ENCODE results near the gene RASAL1.

DNA sequence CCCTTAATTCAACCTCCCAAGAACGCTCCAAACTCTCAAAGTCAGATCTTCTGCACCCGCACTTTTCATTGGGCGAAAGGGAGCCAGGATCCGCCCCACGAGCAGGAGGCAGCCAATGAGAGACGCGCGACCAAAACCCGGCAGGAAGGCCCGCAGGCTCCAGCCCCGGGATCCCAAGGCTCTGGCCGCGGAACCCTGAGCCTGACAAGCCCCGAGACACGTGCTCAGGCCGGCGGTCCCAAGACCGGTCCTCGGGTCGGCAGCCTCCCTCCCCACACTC, 49.3 kb upstream of the RASAL1 start:
- TF ChIP-seq EZH2 (IDR thresholded peaks at IDR 0.05; ENCODE audit: insufficient read depth, poor library complexity, severe bottlenecking) = no peak
- no peak for TF ChIP-seq EZH2phosphoT487 (IDR thresholded peaks at IDR 0.05; ENCODE audit: insufficient read depth, low read depth)
